Stimulated activated CD8-positive, alpha-beta memory T cell treated with anti-CD3 and anti-CD28 coated beads, Interleukin-2, amount 100 ng/mL, for 48 hours (primary cell): ENCODE results near the gene ORM1.
"Not testable (repeated sequence)": the region's sequence is repeated elsewhere in the genome, so short reads cannot be mapped to it uniquely, and the experiment has no call there.

Experiments
- DNase-seq, 2 donors: peaks; one replicate each; pipeline ENCODE4 v3.0.0-alpha.2; 2020; ENCODE audit warnings: low read depth in 2 of 2

Gene ORM1

GRCh38 chr9:114325684-114326254 is 2.9 kb downstream of the ORM1 start:
- DNase-seq: not testable (repeated sequence)

GRCh38 chr9:114327749-114328148 is 4.9 kb downstream of the ORM1 start:
- DNase-seq: no peak

GRCh38 chr9:114328357-114328820 is 5.5 kb downstream of the ORM1 start:
- not testable (repeated sequence) for DNase-seq

GRCh38 chr9:114328937-114329624 is 6.2 kb downstream of the ORM1 start:
- DNase-seq: not testable (repeated sequence)

GRCh38 chr9:114329625-114330022 is 6.7 kb downstream of the ORM1 start, which contains the start of gene ORM2:
Gene ORM2, plus strand, starts transcription at chr9:114329869. Its CDS starts 36 bp downstream, at chr9:114329905.
- not testable (repeated sequence) for DNase-seq

- DNase-seq: no peak
These were observed 7.7 kb downstream of the ORM1 start for GRCh38 chr9:114330636-114331035.

GRCh38 chr9:114331229-114332195 is 8.6 kb downstream of the ORM1 start:
- DNase-seq: not testable (repeated sequence)

GRCh38 chr9:114332474-114333040 is 9.7 kb downstream of the ORM1 start:
- DNase-seq: not testable (repeated sequence)

GRCh38 chr9:114333718-114334117 is 10.8 kb downstream of the ORM1 start:
- DNase-seq: not testable (repeated sequence)

- DNase-seq: no peak
These were observed 11.6 kb downstream of the ORM1 start for GRCh38 chr9:114334490-114334889.

- DNase-seq: no peak
These were observed 12.8 kb downstream of the ORM1 start for GRCh38 chr9:114335745-114336144.

- no peak for DNase-seq
These were observed 13.3 kb downstream of the ORM1 start for GRCh38 chr9:114336157-114336556.

GRCh38 chr9:114336699-114337395 is 13.9 kb downstream of the ORM1 start:
- no peak for DNase-seq

- no peak for DNase-seq
These were observed 15.3 kb downstream of the ORM1 start for GRCh38 chr9:114338187-114338586.

- peak; percentile 47 to 50 for DNase-seq
These were observed 16.4 kb downstream of the ORM1 start for GRCh38 chr9:114339130-114339908.

- no peak for DNase-seq
These were observed 18.4 kb downstream of the ORM1 start for GRCh38 chr9:114341152-114341830.

GRCh38 chr9:114341991-114342390 is 19.1 kb downstream of the ORM1 start:
- no peak for DNase-seq

GRCh38 chr9:114342755-114343440 is 20.0 kb downstream of the ORM1 start:
- no peak for DNase-seq
